Measurements from ENCODE around the gene CDC42.
"Not testable (repeated sequence)": the region's sequence is repeated elsewhere in the genome, so short reads cannot be mapped to it uniquely, and the experiment has no call there.

CDC42 gene

DNA sequence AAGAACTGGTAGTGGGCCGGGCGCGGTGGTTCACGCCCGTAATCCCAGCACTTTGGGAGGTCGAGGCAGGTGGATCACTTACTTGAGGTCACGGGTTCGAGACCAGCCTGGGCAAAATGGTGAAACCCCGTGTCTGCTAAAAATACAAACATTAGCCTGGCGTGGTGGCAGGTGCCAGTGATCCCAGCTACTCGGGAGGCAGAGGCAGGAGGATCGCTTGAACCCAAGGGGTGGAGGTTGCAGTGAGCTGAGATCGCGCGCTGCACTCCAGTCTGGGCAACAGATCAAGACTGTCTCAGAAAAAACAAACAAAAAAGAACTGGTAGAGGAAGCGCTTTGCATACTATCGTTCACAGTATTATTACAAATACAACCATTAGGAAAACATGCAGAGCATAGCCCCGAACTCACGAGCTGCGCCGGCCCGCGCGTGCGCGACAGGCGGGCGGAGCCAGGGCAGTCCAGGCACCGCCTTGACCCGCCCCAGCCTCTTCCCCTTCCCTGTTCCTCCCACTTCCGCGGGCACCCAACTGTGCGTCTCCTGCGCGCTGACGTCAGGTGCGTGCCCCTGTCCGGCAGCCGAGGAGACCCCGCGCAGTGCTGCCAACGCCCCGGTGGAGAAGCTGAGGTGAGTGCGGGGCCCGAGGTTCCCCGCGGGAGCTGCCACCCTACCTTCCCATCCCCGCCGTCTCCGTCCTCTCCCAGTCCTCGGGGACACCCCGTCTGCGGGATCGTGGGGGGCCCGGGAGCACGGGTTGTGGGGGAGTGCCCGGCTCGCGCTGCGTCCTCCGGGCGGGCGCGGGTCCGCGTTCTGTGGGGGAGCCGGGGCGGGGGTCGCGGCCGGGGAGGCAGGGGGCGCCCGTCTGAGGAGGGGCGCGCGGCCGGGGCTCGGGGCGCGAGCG, at the start of gene CDC42:
Gene CDC42, plus strand, starts transcription at position 595 of the 902 bp plus-strand sequence. CDS start 25,770 bp downstream, outside the sequence.
- peak; percentile 94 to 97 (median 95) for DNase-seq (ENCODE audit: low read depth in 3 of 3, low spot score in 1 of 3)

- DNase-seq (ENCODE audit: low read depth in 3 of 3, low spot score in 1 of 3): not testable (repeated sequence)
Observed at GRCh38 chr1:22002875-22003274, 49.6 kb upstream of the CDC42 start.

DNA sequence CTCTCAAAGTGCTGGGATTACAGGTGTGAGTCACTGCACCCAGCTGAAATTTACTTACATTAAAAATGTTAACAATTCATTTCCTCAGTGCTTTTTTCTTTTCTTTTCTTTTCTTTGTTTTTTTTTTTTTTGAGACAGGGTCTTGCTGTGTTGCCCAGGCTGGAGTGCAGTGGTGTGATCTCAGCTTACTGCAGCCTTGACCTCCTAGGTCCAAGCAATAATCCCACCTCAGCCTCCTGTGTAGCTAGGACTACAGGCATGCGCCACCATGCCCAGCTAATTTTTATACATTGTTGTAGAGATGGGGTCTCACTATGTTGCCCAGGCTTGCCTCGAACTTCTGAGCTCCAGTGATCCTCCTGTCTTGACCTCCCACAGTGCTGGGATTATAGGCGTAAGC, 48.5 kb upstream of the CDC42 start:
- not testable (repeated sequence) for DNase-seq (ENCODE audit: low read depth in 3 of 3, low spot score in 1 of 3)

- DNase-seq (ENCODE audit: low read depth in 3 of 3, low spot score in 1 of 3): not testable (repeated sequence)
Observed at GRCh38 chr1:22005261-22006149, 47.0 kb upstream of the CDC42 start.

GRCh38 chr1:22006736-22007135, 45.8 kb upstream of the CDC42 start:
- DNase-seq (ENCODE audit: low read depth in 3 of 3, low spot score in 1 of 3): not testable (repeated sequence)

- not testable (repeated sequence) for DNase-seq (ENCODE audit: low read depth in 3 of 3, low spot score in 1 of 3)
Observed at GRCh38 chr1:22007262-22007661, 45.2 kb upstream of the CDC42 start.

DNA sequence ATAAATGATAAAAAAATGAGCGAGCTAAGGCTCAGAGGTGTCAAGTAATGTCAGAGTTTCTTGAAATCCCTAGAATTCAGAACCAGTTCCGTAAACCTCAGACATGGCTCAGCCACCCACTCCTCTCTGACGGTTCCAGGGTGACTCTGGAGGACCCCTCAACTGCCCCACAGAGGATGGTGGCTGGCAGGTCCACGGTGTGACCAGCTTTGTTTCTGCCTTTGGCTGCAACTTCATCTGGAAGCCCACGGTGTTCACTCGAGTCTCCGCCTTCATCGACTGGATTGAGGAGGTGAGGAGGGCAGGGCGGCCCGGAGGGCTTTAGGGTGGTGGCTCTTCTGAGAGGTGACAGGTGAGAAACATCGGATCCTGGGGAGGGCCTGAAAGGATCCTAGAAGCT, 42.9 kb upstream of the CDC42 start:
- DNase-seq (ENCODE audit: low read depth in 3 of 3, low spot score in 1 of 3): not testable (repeated sequence)

DNA sequence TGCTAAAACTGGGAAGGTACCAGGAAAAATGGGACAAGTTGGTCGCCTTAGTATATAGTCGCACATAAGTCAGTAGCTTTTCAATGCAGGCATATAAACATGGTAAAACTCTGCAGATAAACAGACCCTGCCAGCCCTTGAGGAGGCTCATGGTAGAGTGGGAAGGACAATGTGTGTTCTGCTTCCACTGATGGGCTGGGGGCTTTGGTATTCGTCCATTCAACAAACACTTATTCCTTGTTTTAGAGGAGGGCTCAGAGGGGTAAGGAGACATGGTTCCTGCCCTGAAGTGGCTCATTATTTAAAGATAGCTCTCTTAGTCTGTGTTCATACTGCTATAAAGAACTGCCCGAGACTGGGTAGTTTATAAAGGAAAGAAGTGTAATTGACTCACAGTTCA, 39.8 kb upstream of the CDC42 start:
- DNase-seq (ENCODE audit: low read depth in 3 of 3, low spot score in 1 of 3): not testable (repeated sequence)

DNA sequence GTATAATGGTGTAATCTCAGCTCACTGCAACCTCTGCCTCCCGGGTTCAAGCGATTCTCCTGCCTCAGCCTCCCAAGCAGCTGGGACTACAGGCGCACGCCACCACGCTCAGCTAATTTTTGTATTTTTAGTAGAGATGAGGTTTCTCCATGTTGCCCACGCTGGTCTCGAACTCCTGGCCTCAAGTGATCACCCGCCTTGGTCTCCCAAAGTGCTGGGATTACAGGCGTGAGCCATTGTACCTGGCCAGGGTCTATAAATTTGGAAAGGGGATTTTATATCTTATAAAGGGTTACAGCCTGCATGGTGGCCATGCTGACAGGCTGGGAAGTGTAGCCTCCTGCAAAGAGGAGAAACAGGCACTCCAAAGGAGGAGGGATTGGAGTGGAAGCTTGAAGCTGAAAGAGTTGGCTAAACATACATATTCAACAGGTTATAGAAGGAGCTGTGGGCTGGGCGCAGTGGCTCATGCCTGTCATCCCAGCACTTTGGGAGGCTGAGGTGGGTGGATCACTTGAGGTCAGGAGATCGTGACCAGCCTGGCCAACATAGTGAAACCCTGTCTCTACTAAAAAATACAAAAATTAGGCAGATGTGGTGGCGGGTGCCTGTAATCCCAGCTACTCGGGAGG, 37.8 kb upstream of the CDC42 start:
- not testable (repeated sequence) for DNase-seq (ENCODE audit: low read depth in 3 of 3, low spot score in 1 of 3)

GRCh38 chr1:22018583-22019559, 33.6 kb upstream of the CDC42 start:
- peak in 2 of 3 donors; percentile 23 to 41 for DNase-seq (ENCODE audit: low read depth in 3 of 3, low spot score in 1 of 3)

- no peak for DNase-seq (ENCODE audit: low read depth in 3 of 3, low spot score in 1 of 3)
Observed at GRCh38 chr1:22021061-22021460, 31.4 kb upstream of the CDC42 start.

DNA sequence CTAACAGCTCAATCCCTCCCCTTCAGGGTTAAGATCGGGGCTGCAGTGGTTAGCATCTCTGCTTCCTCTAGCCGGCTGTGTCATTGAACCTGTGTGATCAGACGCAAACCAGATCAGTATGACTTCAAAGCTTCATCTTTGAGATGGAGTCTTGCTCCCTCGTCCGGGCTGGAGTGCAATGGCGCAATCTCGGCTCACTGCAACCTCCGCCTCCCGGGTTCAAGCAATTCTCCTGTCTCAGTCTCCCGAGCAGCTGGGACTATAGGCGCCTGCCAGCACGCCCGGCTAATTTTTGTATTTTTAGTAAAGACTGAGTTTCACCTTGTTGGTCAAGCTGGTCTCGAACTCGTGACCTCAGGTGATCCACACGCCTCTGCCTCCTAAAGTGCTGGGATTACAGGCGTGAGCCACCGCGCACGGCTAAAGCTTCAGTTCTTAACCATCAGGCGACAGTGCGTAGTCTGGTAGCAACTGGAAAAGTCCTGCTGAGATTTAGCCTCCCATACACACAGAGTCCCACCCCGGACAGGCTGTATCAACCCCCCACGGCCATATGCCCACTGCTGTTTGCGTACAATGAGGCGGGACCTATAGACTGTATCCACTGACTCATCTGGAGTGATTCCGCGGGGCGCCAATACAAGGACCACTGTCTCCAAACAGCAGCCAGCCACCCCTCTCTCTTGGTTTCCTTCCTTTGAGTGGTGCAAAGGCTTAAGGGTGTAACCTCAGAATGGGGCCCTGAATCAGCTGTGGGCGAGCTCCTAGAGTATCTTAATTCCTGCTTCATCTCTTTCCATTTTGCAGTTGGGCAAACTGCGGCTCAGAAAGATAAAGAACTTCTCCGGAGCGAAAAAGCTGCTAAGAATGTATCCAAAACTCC, 27.8 kb upstream of the CDC42 start:
- DNase-seq (ENCODE audit: low read depth in 3 of 3, low spot score in 1 of 3): peak; percentile 32 to 43 (median 36)

DNA sequence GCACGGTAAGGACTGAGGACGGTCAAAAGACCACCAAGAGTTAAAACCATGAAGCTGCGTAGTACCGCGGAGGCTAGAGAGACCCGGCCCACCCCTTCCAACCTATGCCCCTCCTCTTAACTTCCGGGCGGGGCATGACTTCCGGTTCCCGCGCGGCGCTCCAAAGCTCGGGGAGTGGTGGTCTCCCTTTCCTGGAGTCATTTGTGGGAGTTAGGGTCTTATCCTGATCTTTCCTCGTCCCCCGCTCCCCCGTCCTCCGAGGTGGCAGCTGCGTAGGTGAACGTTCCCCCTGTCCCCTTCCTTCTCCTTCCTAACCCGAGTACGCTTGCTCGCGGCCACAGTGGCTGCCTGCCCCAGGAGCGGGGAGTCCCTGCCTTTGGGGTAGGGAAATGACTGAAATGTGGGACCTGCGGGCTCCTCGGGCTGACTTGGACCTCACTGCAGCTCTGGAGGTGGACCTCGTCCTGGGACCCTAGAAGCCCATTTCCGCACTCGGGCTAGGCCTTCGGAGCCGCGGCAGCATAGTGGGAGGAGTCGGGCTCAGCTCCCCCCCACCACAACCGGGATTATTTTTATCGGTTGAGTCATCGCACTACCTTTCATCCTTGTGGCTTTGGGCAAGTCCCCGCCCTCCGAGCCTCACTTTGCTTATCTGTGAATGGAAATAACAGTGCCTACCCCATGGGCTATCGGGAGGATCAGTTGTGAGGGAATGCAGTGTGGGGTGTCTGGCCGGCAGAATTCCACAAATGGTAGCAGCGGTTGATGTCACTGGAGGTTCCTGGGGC, 26.9 kb upstream of the CDC42 start:
- peak; percentile 70 to 81 (median 79) for DNase-seq (ENCODE audit: low read depth in 3 of 3, low spot score in 1 of 3)

DNA sequence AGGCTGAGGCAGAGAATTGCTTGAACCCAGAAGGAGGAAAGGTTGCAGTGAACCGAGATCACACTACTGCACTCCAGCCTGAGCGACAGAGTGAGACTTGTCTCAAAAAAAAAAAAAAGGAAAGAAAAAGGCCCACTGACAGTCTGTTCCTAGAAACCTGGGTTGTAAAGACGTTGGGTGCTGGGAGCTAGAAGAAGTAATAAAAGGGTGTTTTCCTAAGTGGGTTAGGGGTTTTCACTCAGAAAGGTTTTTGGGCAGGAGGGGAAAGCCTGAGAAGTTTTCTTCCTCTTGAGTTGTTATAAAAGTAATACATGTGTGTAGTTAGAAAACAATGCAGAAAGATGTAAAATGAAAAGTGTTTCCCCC, 25.6 kb upstream of the CDC42 start:
- DNase-seq (ENCODE audit: low read depth in 3 of 3, low spot score in 1 of 3): no peak

DNA sequence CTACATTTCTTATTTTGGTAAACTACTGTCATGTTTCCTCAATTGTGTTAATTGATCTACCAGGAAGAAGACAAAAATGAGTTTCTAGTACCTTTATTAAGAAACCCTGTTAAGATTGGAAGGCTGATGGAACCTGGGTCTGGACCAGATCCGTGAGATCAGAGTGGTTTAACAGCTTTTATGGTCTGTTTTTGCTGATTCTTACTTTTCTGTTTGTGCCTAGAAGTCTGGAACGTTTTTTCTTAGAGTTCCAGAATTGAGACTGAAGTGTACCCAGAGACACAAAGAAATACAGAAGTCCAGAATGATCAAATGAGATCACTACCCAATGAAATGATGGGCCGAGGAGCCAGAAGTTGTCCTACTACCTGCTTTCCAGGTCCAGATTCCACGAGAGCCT, 22.5 kb upstream of the CDC42 start:
- no peak for DNase-seq (ENCODE audit: low read depth in 3 of 3, low spot score in 1 of 3)

- DNase-seq (ENCODE audit: low read depth in 3 of 3, low spot score in 1 of 3): no peak
Observed at GRCh38 chr1:22030473-22030872, 22.0 kb upstream of the CDC42 start.

DNA sequence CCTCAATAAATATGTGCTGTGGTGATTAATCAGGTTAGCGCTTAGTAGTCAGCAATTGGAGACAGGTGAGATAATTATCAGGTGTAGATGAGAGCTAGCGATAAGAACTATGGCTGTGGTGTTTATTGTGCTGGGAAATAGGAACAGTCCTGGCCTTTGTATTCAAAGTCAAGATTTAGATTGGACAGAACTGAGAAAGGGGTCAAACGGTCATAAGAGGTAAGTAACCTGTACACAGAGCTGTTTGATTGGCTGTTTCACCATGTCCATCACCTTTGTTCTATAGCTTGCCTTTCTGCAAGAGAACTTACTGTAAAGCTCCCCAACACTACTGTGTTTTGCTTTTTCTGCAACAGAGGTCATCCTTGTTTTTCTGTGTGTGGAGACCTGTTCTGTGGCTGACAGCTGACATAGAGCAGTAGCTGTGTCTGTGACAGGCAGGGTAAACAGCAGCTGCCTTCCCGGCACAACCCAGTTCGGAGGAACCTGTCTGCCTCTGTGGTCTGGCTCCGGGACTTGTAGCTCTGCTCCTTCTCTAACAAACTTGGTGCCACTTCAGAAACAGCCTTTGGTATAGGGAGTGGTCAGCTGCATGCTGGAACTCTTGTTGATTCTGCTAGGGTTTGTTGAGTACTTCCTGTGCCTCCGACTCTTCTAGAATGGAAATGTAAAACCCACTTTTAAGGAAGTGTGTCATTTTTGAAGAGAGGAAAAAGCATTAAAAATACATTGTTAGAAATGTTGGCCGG, 21.1 kb upstream of the CDC42 start:
- no peak for DNase-seq (ENCODE audit: low read depth in 3 of 3, low spot score in 1 of 3)

- DNase-seq (ENCODE audit: low read depth in 3 of 3, low spot score in 1 of 3): not testable (repeated sequence)
Observed at GRCh38 chr1:22034834-22035233, 17.7 kb upstream of the CDC42 start.

Measured in stimulated activated CD4-positive, alpha-beta T cell treated with anti-CD3 and anti-CD28 coated beads, TNF-alpha, amount 100 ng/mL, for 1 hour (primary cell).